Muscle of leg (tissue), 11 donors: ENCODE measurements around the gene HERPUD2. TPM values are rescaled to one million over a fixed set of nuclear protein-coding genes. Genes with fewer than 3 reads are reported as not detected.
"Not testable (repeated sequence)": the region's sequence is repeated elsewhere in the genome, so short reads cannot be mapped to it uniquely, and the experiment has no call there.

Experiments
- DNase-seq: peaks from one replicate; pipeline ENCODE4 v3.0.0; 2013
- H3K27ac ChIP-seq: one replicate; pipeline ENCODE4 v1.5.1; 2013; ENCODE audit warnings: mild to moderate bottlenecking, low read length, control low read depth
- H3K27me3 ChIP-seq: one replicate; pipeline ENCODE4 v1.6.1; 2013; ENCODE audit warnings: low read length; ENCODE audit not compliant: control insufficient read depth, insufficient read depth
- H3K36me3 ChIP-seq: one replicate; pipeline ENCODE4 v1.6.1; 2013; ENCODE audit warnings: low read length; ENCODE audit not compliant: control insufficient read depth, insufficient read depth
- H3K4me1 ChIP-seq: one replicate; pipeline ENCODE4 v1.6.1; 2013; ENCODE audit warnings: low read length; ENCODE audit not compliant: control insufficient read depth, insufficient read depth
- H3K4me3 ChIP-seq: one replicate; pipeline ENCODE4 v1.5.1; 2013; ENCODE audit warnings: low read length, control low read depth
- H3K9me3 ChIP-seq: replicated peaks from 2 replicates; pipeline ENCODE4 v1.6.1; 2013; ENCODE audit warnings: low read depth, low read length; ENCODE audit not compliant: control insufficient read depth
- WGBS: methylation state at CpG from one replicate; pipeline ENCODE4 v1.1.5; 2013; ENCODE audit warnings: missing lambda C conversion rate; ENCODE audit not compliant: insufficient coverage; 5-methylcytosine and 5-hydroxymethylcytosine counted together
- polyA plus RNA-seq, 8 donors: library from polyadenylated mRNA; unstranded; fragments of 120-200 nt; gene quantifications; one replicate each; pipeline versions ENCODE4 v1.2.1 to v1.2.3, GENCODE V29; 2013; ENCODE audit warnings: inconsistent platforms in 1 of 8, low replicate concordance in 1 of 8; ENCODE audit not compliant: insufficient read length in 8 of 8, insufficient read depth in 1 of 8
- total RNA-seq: library from RNA; stranded (reverse); fragments of 120-200 nt; gene quantifications from one replicate; pipeline ENCODE4 v1.2.4, GENCODE V29; 2013

The HERPUD2 gene
- total and polyA plus RNA-seq, 9 donors = 15.1 to 27.0 (median 22.3) TPM

DNA sequence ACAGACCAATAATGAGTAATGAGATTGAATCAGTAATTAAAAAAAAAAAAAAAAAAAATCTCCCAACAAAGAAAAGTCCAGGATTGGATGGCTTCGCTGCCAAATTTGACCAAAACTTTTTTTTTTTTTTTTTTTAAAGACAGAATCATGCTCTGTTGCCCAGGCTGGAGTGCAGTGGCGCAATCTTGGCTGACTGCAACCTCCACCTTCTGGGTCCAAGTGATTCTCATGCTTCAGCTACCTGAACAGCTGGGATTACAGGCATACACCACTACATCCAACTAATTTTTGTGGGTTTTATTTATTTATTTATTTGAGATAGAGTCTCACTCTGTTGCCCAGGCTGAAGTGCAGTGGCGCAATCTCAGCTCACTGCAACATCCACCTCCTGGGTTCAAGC, 40.4 kb downstream of the HERPUD2 start:
- H3K4me1 ChIP-seq, H3K27ac ChIP-seq, DNase-seq, H3K9me3 ChIP-seq, H3K4me3 ChIP-seq, H3K27me3 ChIP-seq: not testable (repeated sequence)
- H3K36me3 ChIP-seq = peaks cover 12% of the 10 kb centered on the region
- WGBS = no CpG with 5 or more reads among the region's 3 CpGs

- Histone ChIP-seq H3K9me3 (peaks cover 5% of the 10 kb centered on the region), H3K27me3 (no peaks in the 10 kb centered on the region), H3K4me3 (no peak overlapping the region), H3K4me1 (peaks cover under 1% of the 10 kb centered on the region), H3K36me3 (peaks cover 14% of the 10 kb centered on the region), H3K27ac (no peak overlapping the region)
- no peak for DNase-seq
- WGBS = 97% methylated on average over 5 of the region's 5 CpGs
Measured at GRCh38 chr7:35652124-35652523, 42.8 kb downstream of the HERPUD2 start.

DNA sequence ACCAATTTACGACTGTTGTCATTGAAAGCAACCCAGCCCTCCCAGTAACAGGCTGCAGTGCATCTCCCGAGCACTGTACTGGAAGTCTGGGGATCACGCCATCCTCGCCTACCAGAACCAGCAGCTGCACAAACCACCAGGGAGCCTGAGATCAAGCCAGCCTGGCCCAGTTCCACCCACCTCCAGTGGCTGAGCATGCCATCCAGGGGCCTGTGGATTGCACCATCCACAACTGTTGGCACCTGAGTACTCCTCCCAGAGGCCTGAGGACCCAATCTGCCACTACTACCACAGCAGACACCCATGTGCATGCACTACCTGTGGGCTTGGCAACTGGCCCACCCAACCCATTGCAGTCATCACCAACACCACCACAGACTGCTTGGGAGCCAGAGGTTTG, 44.2 kb downstream of the HERPUD2 start:
- peaks cover 14% of the 10 kb centered on the region for H3K36me3 ChIP-seq
- H3K27me3 ChIP-seq = no peaks in the 10 kb centered on the region
- no peak overlapping the region for H3K4me3 ChIP-seq
- WGBS = 92% methylated on average over 4 of the region's 4 CpGs
- H3K27ac ChIP-seq = no peak overlapping the region
- H3K4me1 ChIP-seq = peaks cover 3% of the 10 kb centered on the region
- peaks cover 5% of the 10 kb centered on the region for H3K9me3 ChIP-seq
- no peak for DNase-seq

- peaks cover 3% of the 10 kb centered on the region for H3K4me1 ChIP-seq
- DNase-seq = no peak
- H3K27me3 ChIP-seq = no peaks in the 10 kb centered on the region
- WGBS = no CpG with 5 or more reads among the region's 3 CpGs
- H3K27ac ChIP-seq = no peak overlapping the region
- H3K36me3 ChIP-seq = peaks cover 14% of the 10 kb centered on the region
- peaks cover 5% of the 10 kb centered on the region for H3K9me3 ChIP-seq
- no peak overlapping the region for H3K4me3 ChIP-seq
Measured at GRCh38 chr7:35649711-35650110, 45.2 kb downstream of the HERPUD2 start.

- H3K27ac ChIP-seq = no peak overlapping the region
- peaks cover 3% of the 10 kb centered on the region for H3K9me3 ChIP-seq
- H3K4me1 ChIP-seq = peaks cover 3% of the 10 kb centered on the region
- WGBS = 57% methylated on average over 1 of the region's 3 CpGs
- peaks cover 14% of the 10 kb centered on the region for H3K36me3 ChIP-seq
- no peaks in the 10 kb centered on the region for H3K27me3 ChIP-seq
- no peak for DNase-seq
- no peak overlapping the region for H3K4me3 ChIP-seq
Measured at GRCh38 chr7:35648367-35648766, 46.6 kb downstream of the HERPUD2 start.

GRCh38 chr7:35647171-35647574, 47.8 kb downstream of the HERPUD2 start:
- no peaks in the 10 kb centered on the region for H3K9me3 ChIP-seq
- peaks cover 3% of the 10 kb centered on the region for H3K4me1 ChIP-seq
- 29% methylated on average over 3 of the region's 4 CpGs for WGBS
- peaks cover 14% of the 10 kb centered on the region for H3K36me3 ChIP-seq
- no peaks in the 10 kb centered on the region for H3K27me3 ChIP-seq
- H3K27ac ChIP-seq = peak overlapping the region; percentile 31
- peak; percentile 38 for DNase-seq
- no peak overlapping the region for H3K4me3 ChIP-seq

DNA sequence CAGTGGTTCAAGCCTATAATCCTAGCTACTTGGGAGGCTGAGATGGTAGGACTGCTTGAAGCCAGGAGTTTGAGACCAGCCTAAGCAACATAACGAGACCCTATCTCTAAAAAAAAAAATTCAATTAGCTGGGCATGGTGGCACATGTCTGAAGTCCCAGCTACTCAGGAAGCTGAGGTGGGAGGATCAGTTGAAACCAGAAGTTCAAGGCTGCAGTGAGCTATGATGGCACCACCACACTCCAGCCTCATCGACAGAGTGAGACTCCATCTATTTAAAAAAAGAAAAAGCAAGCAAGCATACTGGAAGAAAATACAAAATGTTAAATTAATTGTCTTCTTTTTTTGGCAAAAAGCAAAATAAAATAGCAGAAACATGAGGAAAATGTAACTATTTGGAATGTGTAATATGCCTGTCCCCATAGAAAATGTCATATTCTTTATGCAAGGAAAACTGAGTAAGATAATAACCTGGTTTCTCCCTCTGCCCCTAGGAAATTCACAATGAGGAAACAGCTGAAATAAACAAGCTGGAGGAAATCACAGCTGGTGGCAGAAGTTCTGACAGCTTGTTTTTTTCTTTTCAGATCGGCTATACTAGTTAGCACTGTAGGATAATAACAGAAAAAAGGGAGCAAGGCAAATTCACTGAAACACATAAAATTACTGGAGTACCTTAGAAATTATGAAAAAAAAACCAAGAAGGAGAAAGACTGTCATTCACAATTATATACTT, 48.5 kb downstream of the HERPUD2 start:
- Histone ChIP-seq H3K27ac (peak overlapping the region; percentile 31), H3K9me3 (no peaks in the 10 kb centered on the region), H3K4me1 (peaks cover 3% of the 10 kb centered on the region), H3K36me3 (peaks cover 14% of the 10 kb centered on the region), H3K4me3 (no peak overlapping the region), H3K27me3 (no peaks in the 10 kb centered on the region)
- peak; percentile 49 for DNase-seq
- WGBS = no CpG with 5 or more reads among the region's 3 CpGs

GRCh38 chr7:35645691-35646090, 49.2 kb downstream of the HERPUD2 start:
- H3K9me3 ChIP-seq = no peaks in the 10 kb centered on the region
- H3K36me3 ChIP-seq = peaks cover 8% of the 10 kb centered on the region
- peaks cover 3% of the 10 kb centered on the region for H3K4me1 ChIP-seq
- no peak for DNase-seq
- H3K27me3 ChIP-seq = no peaks in the 10 kb centered on the region
- no CpG with 5 or more reads among the region's 4 CpGs for WGBS
- H3K4me3 ChIP-seq = no peak overlapping the region
- no peak overlapping the region for H3K27ac ChIP-seq

- WGBS = 59% methylated on average over 2 of the region's 3 CpGs
- Histone ChIP-seq H3K9me3 (no peaks in the 10 kb centered on the region), H3K36me3 (peaks cover 33% of the 10 kb centered on the region), H3K27me3 (no peaks in the 10 kb centered on the region), H3K4me1 (no peaks in the 10 kb centered on the region), H3K27ac (no peak overlapping the region), H3K4me3 (no peak overlapping the region)
- DNase-seq = peak; percentile 16
Measured at GRCh38 chr7:35630024-35630972, 64.6 kb downstream of the HERPUD2 start.
